HCT116 (cell line): ENCODE data around the gene SCN2B. TPM values are rescaled to one million over a fixed set of nuclear protein-coding genes. Genes with fewer than 3 reads are reported as not detected.

Source experiments
- ATAC-seq: fragments of 200-7000 bp; cut with Tn5 transposase; 2 replicates; pipeline ENCODE4 v1.9.1; 2020; ENCODE audit warnings: mild to moderate bottlenecking, moderate library complexity
- BruUV-seq: library from RNA; stranded (reverse); fragments of 400-500 nt; replicated peaks from 2 replicates; lab custom pipeline; 2021; lab: Mats Ljungman, UMichigan
- CTCF ChIA-PET: fragments of 300-600 bp; sonication (Branson Sonifier 250); formaldehyde crosslinking; loops from one replicate; lab custom pipeline; 2021; ENCODE audit warnings: antibody characterized with exemption; lab: Charles Lee
- POLR2A ChIA-PET: fragments of 300-600, 350-600 bp; sonication (Branson Sonifier 250); formaldehyde crosslinking; loops from one replicate; lab custom pipeline; 2021; ENCODE audit warnings: antibody characterized with exemption; lab: Charles Lee
- RAD21 ChIA-PET, 2 experiments: fragments of 300-600 bp; sonication (Branson Sonifier 250); formaldehyde crosslinking; loops; one replicate each; lab custom pipeline; 2023; ENCODE audit warnings: low total read pairs in 2 of 2; ENCODE audit not compliant: uncharacterized antibody in 2 of 2, unreplicated experiment in 2 of 2, low non-redundant PET in 1 of 2; lab: Charles Lee
- DNase-seq: peaks from one replicate; pipeline ENCODE4 v3.0.0-alpha.2; 2010; ENCODE audit warnings: low read depth, low spot score
- H2AFZ ChIP-seq: fragments of 200-600 bp; shearing (Covaris generic), sonication (generic); 2 replicates; pipeline ENCODE4 v1.6.1; 2017; ENCODE audit warnings: low read depth, mixed run types, mixed read lengths, antibody characterized with exemption, low read length; ENCODE audit not compliant: poor library complexity, severe bottlenecking
- H3K27ac ChIP-seq: 2 replicates; pipeline ENCODE4 v1.5.1; 2012; ENCODE audit warnings: low read depth, low read length
- H3K27me3 ChIP-seq: fragments of 200-600 bp; sonication (generic); 2 replicates; pipeline ENCODE4 v1.6.1; 2016; ENCODE audit warnings: mixed run types, low read length, mixed read lengths; ENCODE audit not compliant: insufficient read depth
- H3K36me3 ChIP-seq, 2 experiments: fragments of 200-500 bp in 1 of 2; fragments of 200-600 bp in 1 of 2; sonication (Bioruptor generic) in 1 of 2; sonication (generic) in 1 of 2; 2 replicates each; pipeline versions ENCODE4 v1.5.1 to v1.6.1; 2014 to 2016; ENCODE audit warnings: low read length in 2 of 2, inconsistent platforms in 1 of 2, mixed read lengths in 1 of 2, mixed run types in 1 of 2; ENCODE audit not compliant: insufficient read depth in 2 of 2, control insufficient read depth in 1 of 2
- H3K4me1 ChIP-seq, 2 experiments: fragments of 200-600 bp in 1 of 2; sonication (generic) in 1 of 2; 2 replicates each; pipeline versions ENCODE4 v1.5.1 to v1.6.1; 2012 to 2017; ENCODE audit warnings: low read length in 2 of 2, inconsistent platforms in 1 of 2, mild to moderate bottlenecking in 1 of 2, mixed read lengths in 1 of 2, mixed run types in 1 of 2, moderate library complexity in 1 of 2; ENCODE audit not compliant: insufficient read depth in 2 of 2, control insufficient read depth in 1 of 2
- H3K4me2 ChIP-seq: fragments of 200-600 bp; sonication (generic); 2 replicates; pipeline ENCODE4 v1.6.1; 2017; ENCODE audit warnings: mixed run types, low read length, mixed read lengths
- H3K4me3 ChIP-seq, 2 experiments: fragments of 200-600 bp in 1 of 2; sonication (generic) in 1 of 2; replicated peaks in 1 of 2; 2 replicates each; pipeline ENCODE4 v1.5.1; 2011 to 2016; ENCODE audit warnings: low read length in 2 of 2, control low read depth in 1 of 2, low read depth in 1 of 2, mild to moderate bottlenecking in 1 of 2, mixed read lengths in 1 of 2, mixed run types in 1 of 2
- H3K79me2 ChIP-seq: fragments of 200-600 bp; sonication (generic); 2 replicates; pipeline ENCODE4 v1.6.1; 2017; ENCODE audit warnings: mild to moderate bottlenecking, mixed run types, low read length, moderate library complexity, mixed read lengths; ENCODE audit not compliant: insufficient read depth
- H3K9ac ChIP-seq: fragments of 200-600 bp; sonication (generic); 2 replicates; pipeline ENCODE4 v1.6.1; 2016; ENCODE audit warnings: low read length, mixed read lengths
- H3K9me2 ChIP-seq: fragments of 200-600 bp; sonication (generic), shearing (Covaris generic); 2 replicates; pipeline ENCODE4 v1.6.1; 2017; ENCODE audit warnings: mixed run types, mild to moderate bottlenecking, moderate library complexity; ENCODE audit not compliant: insufficient read depth
- H3K9me3 ChIP-seq, 2 experiments: fragments of 200-500 bp in 1 of 2; fragments of 200-600 bp in 1 of 2; sonication (Bioruptor generic) in 1 of 2; sonication (generic) in 1 of 2; 2 replicates each; pipeline ENCODE4 v1.6.1; 2014 to 2017; ENCODE audit warnings: low read length in 2 of 2, mixed read lengths in 2 of 2, inconsistent platforms in 1 of 2, low read depth in 1 of 2, mild to moderate bottlenecking in 1 of 2, mixed run types in 1 of 2, moderate library complexity in 1 of 2; ENCODE audit not compliant: control insufficient read depth in 1 of 2, insufficient read depth in 1 of 2
- H4K20me1 ChIP-seq: fragments of 200-600 bp; sonication (generic), shearing (Covaris generic); 2 replicates; pipeline ENCODE4 v1.6.1; 2017; ENCODE audit warnings: mixed run types, mild to moderate bottlenecking, moderate library complexity; ENCODE audit not compliant: insufficient read depth
- ATF3 ChIP-seq: IDR thresholded peaks from 2 replicates; pipeline ENCODE4 v1.6.1; 2012
- CTCF ChIP-seq, 3 experiments: fragments of 200-600 bp in 1 of 3; sonication (generic) in 1 of 3; IDR thresholded peaks in 2 of 3; conservative IDR thresholded peaks in 1 of 3; 2 replicates each; pipeline ENCODE4 v1.5.1; 2012 to 2017; ENCODE audit warnings: low read depth in 2 of 3, low read length in 2 of 3, antibody characterized with exemption in 1 of 3, borderline replicate concordance in 1 of 3, control low read depth in 1 of 3, mild to moderate bottlenecking in 1 of 3, mixed read lengths in 1 of 3, mixed run types in 1 of 3, moderate library complexity in 1 of 3; ENCODE audit not compliant: insufficient read depth in 1 of 3
- EGR1 ChIP-seq: IDR thresholded peaks from 2 replicates; pipeline ENCODE4 v1.6.1; 2012; ENCODE audit warnings: low read depth
- EZH2phosphoT487 ChIP-seq: fragments of 200-600 bp; IDR thresholded peaks from 2 replicates; pipeline ENCODE4 v1.6.1; 2018; ENCODE audit warnings: antibody characterized with exemption, borderline replicate concordance
- RAD21 ChIP-seq: IDR thresholded peaks from 2 replicates; pipeline ENCODE4 v1.6.1; 2012; ENCODE audit warnings: low read depth, mild to moderate bottlenecking
- REST ChIP-seq: IDR thresholded peaks from 2 replicates; pipeline ENCODE4 v1.6.1; 2012; ENCODE audit warnings: low read depth
- TCF7L2 ChIP-seq: IDR thresholded peaks from 2 replicates; pipeline ENCODE4 v1.7.0; 2011; ENCODE audit warnings: borderline replicate concordance, inconsistent platforms; ENCODE audit not compliant: insufficient read depth, insufficient read length; ENCODE audit errors: extremely low read depth
- ZNF274 ChIP-seq: fragments of 200-500 bp; sonication (Bioruptor generic); IDR thresholded peaks from 2 replicates; pipeline ENCODE4 v1.6.1; 2014; ENCODE audit warnings: mild to moderate bottlenecking, low read depth, low read length, inconsistent platforms
- intact Hi-C: fragments of 100-400 bp; cut with micrococcal nuclease; formaldehyde crosslinking; loops from 2 replicates; pipeline ENCODE4 v1.10.0; 2022
- total RNA-seq: library from RNA; stranded (reverse); gene quantifications from one replicate; pipeline ENCODE4 v1.2.1, GENCODE V29; 2021; ENCODE audit not compliant: unreplicated experiment

The SCN2B gene
- total RNA-seq, 1 experiment from 2014 or later = not detected

GRCh38 chr11:118198370-118198769 lies 21.9 kb upstream of the SCN2B start:
- Histone ChIP-seq H4K20me1 (no peaks in the 10 kb centered on the region), H2AFZ (peak overlapping the region; percentile 68)
- BruUV-seq = no TSS peak
- DNase-seq = peak; percentile 48
- TF ChIP-seq TCF7L2 (no peak), REST (no peak), EZH2phosphoT487 (no peak), CTCF (IDR thresholded peaks at IDR 0.05 in 2 of 3, conservative IDR thresholded peaks at IDR 0.05 in 1 of 3; ENCODE audit: borderline replicate concordance in 1 of 3, insufficient read depth in 1 of 3, low read depth in 2 of 3, low read length in 2 of 3) (peak; percentile 88 to 94 (median 92)), ZNF274 (no peak), EGR1 (no peak), ATF3 (no peak), RAD21 (peak; percentile 99)
- TF ChIP-seq, all 23 proteins: peak for 2
- H3K4me2 ChIP-seq = peak overlapping the region; percentile 60
- no peaks in the 10 kb centered on the region for H3K36me3 ChIP-seq
- no peak overlapping the region for H3K27ac ChIP-seq
- no peaks in the 10 kb centered on the region for H3K27me3 ChIP-seq
- POLR2A ChIA-PET = no interaction called here
- ATAC-seq = peak; percentile 97
- no peaks in the 10 kb centered on the region for H3K9me2 ChIP-seq
- CTCF ChIA-PET = interaction anchor here (0.6 to 2.5 kb wide), 38 partner anchors 8 to 491 kb away, joined by 3 to 61 read pairs (median 4); partner anchors contain the start of genes MPZL3 and UBE4A
- no peak overlapping the region for H3K9ac ChIP-seq
- H3K79me2 ChIP-seq = no peaks in the 10 kb centered on the region
- intact Hi-C loops = loop anchor here (1.0 kb wide), 3 partner anchors 93 to 290 kb away; no protein-coding TSS in a partner anchor
- H3K9me3 ChIP-seq = no peaks in the 10 kb centered on the region
- RAD21 ChIA-PET = interaction anchor here (0.6 to 1.2 kb wide), 8 partner anchors 27 to 97 kb away, joined by 3 to 10 read pairs (median 4); no protein-coding TSS in a partner anchor
- H3K4me3 ChIP-seq = no peak overlapping the region
- peaks cover 0 to 17% of the 10 kb centered on the region in 2 experiments; a peak in 3 of 4 replicates for H3K4me1 ChIP-seq
